Neural progenitor cell (in vitro differentiated cells): ENCODE results near the gene CEP57L1.

ENCODE experiments used
- EZH2 ChIP-seq: fragments of 200-600 bp; sonication (generic); IDR thresholded peaks from 2 replicates; pipeline ENCODE4 v1.6.1; 2017; ENCODE audit warnings: antibody characterized with exemption, mild to moderate bottlenecking, moderate library complexity
- EZH2phosphoT487 ChIP-seq: fragments of 200-600 bp; sonication (generic); IDR thresholded peaks from 2 replicates; pipeline ENCODE4 v1.6.1; 2017; ENCODE audit warnings: antibody characterized with exemption

DNA sequence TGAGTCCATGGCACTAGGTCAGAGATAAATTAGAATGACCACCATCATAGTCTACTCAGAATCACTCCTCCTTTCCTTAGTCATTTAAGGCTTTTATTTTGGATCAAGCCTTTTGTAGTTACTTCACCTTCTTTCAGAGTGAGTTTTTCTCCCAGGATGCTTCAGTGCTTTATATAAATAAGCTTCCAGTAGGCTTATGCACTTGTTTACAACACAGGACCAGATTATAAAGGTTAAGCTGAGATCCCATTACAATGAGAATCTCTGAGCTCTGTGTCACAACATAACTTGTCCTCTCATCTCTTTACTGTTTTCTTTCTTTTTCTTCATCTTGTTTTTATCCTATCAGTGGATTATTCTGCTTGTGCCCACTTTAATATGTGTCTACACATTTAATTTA lies 47.9 kb downstream of the CEP57L1 start:
- TF ChIP-seq EZH2 (no peak), EZH2phosphoT487 (no peak)
